IPS-NIHi11 (cell line): ENCODE data around the gene SLC51A.
A peak's percentile ranks its signal among the peaks of the same experiment; 100 is the strongest.
"Not testable (repeated sequence)": the region's sequence is repeated elsewhere in the genome, so short reads cannot be mapped to it uniquely, and the experiment has no call there.

Source experiments
- DNase-seq: peaks from one replicate; pipeline ENCODE4 v3.0.0; 2012; ENCODE audit warnings: mixed read lengths, low spot score

The SLC51A gene

DNA sequence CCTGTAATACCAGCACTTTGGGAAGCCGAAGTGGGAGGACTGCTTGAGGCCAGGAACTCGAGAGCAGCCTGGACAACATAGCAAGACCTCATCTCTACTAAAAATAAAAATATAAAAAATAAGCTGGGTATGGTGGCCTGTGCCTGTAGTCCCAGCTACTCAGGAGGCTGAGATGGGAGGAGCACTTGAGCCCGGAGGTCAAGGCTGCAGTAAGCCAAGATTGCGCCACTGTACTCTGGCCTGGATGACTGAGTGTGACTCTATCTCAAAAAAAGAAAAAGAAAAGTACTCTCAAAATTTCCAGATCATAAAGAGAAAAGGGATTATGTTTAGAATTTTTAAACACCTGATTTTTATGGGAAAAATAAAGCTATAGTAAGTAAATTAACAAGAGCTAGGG is 24.1 kb downstream of the SLC51A start:
- no peak for DNase-seq

GRCh38 chr3:196241704-196242103 is 25.4 kb downstream of the SLC51A start:
- no peak for DNase-seq

DNA sequence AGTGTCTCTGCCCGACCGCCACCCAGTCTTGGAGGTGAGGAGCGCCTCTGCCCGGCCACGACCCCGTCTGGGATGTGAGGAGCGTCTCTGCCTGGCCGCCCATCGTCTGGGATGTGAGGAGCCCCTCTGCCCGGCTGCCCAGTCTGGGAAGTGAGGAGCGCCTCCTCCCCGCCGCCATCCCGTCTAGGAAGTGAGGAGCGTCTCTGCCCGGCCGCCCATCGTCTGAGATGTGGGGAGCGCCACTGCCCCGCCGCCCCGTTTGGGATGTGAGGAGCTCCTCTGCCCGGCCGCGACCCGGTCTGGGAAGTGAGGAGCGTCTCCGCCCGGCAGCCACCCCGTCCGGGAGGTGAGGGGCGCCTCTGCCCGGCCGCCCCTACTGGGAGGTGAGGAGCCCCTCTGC is 27.8 kb downstream of the SLC51A start:
- not testable (repeated sequence) for DNase-seq

- no peak for DNase-seq
These were observed 30.4 kb downstream of the SLC51A start for GRCh38 chr3:196246612-196247308.

- no peak for DNase-seq
These were observed 35.6 kb downstream of the SLC51A start for GRCh38 chr3:196251918-196252317.

DNA sequence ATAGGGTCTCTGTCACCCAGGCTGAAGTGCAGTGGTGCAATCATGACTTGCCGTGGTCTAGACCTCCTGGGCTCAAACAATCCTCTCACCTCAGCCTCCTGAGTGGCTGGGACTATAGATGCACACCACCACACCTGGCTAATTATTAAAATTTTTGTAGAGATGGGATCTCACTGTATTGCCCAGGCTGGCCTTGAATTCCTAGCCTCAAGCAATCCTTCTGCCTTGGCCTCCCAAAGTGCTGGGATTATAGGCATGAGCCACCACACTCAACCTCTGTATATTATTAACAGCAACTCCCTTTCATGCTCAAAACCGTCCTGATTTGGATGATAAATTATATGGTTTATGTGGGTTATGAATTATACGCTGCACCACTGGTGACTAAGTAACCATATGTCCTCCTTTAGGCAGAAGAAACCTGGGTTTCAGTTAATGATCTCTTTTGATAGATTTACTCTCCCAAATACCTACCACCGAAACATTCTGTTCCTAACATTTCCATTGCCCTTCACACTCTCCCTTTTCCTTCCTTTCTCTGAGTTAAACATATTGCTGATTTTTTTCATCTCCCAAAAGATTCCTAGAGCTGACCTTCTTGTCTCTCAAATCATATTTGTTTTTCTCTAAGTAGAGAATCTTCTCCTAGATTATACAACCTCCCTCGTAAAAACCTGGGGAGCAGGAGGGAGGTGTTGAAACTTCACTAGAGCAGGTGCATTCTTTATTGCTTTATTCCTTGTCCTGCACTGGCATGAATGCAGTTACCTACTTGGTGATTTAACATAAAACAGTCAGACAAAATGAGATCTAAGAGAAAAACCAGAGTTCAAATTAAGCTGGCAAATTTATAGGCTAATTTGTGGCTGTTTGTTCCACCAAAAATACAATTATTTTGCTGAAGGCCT is 38.3 kb downstream of the SLC51A start:
- no peak for DNase-seq

DNA sequence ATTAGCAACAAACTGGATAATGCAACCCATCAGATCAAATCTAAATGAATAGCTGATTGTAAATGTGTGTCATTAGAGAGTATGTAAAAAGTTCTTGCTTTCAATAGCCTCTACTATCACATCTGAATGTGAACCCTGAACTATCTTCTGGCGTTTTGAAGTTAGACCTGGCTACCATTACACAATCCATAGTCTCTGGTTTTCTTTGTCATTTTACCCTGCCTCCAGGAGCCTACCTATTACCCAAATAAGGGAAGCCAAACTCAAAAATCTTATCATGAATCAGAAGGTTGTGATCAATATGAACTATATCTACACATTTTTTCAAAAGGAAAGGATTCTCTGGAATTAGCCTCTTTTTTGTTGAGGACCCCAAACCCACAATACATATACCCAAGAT is 39.4 kb downstream of the SLC51A start:
- DNase-seq = no peak

GRCh38 chr3:196260784-196261183 is 44.5 kb downstream of the SLC51A start:
- DNase-seq = no peak

DNA sequence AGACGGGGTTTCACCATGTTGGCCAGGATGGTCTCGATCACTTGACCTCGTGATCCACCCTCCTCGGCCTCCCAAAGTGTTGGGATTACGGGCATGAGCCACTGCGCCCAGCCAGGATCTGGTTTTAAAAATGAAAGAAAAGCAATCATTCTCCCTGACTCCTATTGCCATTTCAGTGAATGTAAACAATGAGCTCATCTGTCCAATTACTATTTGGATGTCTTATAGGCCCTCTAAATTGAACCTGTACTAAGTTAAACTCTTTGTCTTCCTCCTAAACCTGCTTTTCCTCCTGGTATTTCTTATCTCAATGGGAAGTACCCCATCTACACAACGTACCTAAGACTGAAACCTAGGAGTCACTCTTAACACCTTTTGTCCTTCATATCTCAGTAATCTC is 47.5 kb downstream of the SLC51A start:
- no peak for DNase-seq

- DNase-seq = peak; percentile 56
These were observed 52.2 kb downstream of the SLC51A start for GRCh38 chr3:196268284-196269163.

DNA sequence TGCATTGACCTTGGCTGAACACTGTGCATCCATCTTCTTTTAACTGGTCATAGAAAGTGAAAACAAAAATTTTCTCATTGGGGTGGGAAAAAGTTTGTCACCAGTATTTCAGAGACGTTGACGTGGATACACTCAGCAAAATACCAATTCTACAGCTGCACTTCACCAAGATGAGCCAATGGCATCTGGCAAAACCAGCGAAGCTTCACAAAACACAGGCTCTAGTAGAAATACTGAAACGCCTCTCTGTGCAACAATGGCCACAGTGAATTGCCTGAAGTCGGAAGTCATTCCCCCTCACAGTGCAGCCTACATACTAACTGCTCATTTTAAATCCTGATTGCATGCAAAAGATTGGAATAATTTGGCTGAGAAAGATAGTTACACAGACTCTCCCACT is 54.2 kb downstream of the SLC51A start:
- no peak for DNase-seq

DNA sequence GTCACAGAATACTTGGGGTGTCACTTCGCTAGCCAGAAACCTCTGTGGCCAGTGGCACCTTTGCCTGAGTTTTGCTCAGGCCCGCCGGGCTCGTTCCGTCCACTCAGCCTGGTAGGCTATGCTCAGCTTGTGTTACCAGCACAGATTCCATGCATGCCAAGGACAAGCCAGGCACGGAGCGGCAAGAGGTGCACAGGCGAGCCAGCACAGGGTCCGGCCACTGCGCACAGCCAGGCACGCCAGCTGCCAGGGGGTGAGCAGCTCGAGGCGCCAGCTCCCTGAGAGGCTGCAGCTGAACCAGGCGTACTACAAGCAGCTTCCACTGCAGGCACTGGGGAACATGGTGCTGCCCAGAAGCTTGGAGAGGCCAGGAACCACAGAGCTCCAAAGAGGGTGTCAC is 56.5 kb downstream of the SLC51A start:
- no peak for DNase-seq

DNA sequence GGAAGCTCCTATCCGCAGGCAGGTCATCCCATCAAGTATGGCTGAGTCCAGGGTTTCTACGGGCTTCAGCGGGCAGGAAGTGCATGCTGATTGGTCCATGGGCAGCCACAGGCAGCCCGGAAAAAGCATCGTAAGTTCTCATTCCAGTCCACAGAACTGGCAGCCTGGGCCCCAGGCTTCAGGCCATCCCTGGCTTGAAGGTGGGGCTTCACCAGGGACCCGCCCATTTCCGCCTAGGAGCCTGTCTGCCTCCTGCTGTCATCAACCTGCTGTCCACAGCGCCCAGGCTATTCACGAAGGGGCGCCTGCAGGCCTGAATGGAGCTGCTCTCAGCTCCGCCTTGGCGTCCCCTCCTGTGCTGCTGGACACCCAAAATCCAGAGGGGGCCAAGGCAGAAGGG is 57.3 kb downstream of the SLC51A start:
- DNase-seq = no peak

- DNase-seq = no peak
These were observed 58.3 kb downstream of the SLC51A start for GRCh38 chr3:196274585-196274984.

- no peak for DNase-seq
These were observed 58.8 kb downstream of the SLC51A start for GRCh38 chr3:196275126-196275525.

GRCh38 chr3:196280689-196281440 is 64.5 kb downstream of the SLC51A start:
- no peak for DNase-seq

- DNase-seq = no peak
These were observed 65.6 kb downstream of the SLC51A start for GRCh38 chr3:196281962-196282361.
